Activated naive CD8-positive, alpha-beta T cell treated with anti-CD3 and anti-CD28 coated beads, Interleukin-2, amount 50 U/mL, for 16 hours (primary cell): ENCODE measurements around the gene FFAR2.
"Not testable (repeated sequence)": the region's sequence is repeated elsewhere in the genome, so short reads cannot be mapped to it uniquely, and the experiment has no call there.

Experiments
- DNase-seq: peaks from one replicate; pipeline ENCODE4 v3.0.0-alpha.2; 2020; ENCODE audit warnings: low read depth, low spot score

Gene FFAR2

DNA sequence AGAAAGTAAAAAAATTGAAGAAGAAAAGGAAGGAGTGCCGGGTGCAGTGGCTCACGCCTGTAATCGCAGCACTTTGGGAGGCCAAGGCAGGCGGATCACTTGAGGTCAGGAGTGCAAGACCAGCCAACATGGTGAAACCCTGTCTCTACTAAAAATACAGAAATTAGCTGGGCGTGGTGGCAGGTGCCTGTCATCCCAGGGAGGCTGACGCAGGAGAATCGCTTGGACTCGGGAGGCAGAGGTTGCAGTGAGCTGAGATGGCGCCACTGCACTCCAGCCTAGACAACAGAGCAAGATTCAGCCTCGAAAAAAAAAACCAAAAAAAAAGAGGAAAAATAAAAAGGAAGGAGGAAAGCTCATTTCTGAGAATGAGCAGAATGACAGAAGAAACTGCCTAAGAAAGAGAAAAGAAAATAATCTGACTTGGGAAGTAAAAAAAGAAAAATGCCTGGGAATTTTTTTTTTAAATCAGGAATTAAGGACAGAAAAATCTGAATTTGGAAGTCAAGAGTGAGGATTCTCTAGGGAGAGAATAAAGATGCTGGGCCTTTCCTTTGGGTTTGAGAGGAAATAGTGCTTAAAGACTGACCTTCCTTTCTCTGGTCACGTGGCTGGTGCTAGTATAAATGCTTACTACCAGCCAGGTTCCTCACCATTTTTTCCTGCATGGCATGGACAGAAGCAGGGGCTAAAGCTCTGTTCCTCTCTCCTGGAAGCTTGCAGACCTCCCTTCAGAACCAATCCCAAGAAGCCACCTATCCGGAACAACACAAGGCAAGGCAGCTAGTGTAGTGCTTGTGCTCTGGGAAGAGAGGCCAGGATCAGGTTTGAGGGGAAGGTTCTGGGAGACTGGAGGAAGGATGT is at the start of gene FFAR2:
FFAR2 (plus strand) TSS at position 652 of the 864 bp plus-strand sequence. CDS start 1,458 bp downstream, outside the sequence.
- no peak for DNase-seq

DNA sequence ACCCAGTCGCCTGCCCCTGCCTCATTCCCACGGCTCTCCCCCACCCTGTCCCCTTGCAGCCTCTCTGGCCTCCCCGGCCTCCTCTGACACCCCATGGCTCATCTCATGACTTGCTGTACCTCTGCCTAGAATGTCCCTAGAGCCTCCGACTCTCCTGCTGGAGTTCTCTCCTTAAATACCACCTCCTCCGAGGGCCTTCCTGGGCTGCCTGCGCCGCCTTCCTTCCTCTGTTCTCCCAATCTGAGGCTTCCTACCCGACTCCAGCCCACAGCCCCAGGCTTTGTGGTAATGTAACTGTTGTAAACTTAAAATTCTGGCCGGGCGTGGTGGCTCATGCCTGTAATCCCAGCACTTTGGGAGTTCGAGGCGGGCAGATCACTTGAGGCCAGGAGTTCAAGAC is 49.5 kb upstream of the FFAR2 start:
- no peak for DNase-seq

DNA sequence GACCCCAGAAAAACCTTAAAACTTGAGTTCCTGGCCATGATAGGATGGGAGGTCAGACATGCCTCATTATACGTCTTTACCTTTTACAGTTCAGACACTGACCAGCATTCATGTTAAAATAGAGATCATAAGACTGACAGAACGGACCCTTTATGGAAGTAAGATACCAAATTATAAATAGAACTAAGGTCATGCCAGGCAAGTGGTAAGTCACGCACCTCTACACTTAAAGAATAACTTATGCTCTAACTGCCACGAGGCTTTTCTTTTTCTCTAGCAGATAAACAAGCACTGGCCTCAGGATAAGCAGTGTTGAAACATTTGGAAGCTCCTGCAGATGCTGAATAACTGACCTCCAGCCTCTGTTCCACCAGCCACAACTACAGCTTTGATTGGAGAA is 48.8 kb upstream of the FFAR2 start:
- no peak for DNase-seq

DNA sequence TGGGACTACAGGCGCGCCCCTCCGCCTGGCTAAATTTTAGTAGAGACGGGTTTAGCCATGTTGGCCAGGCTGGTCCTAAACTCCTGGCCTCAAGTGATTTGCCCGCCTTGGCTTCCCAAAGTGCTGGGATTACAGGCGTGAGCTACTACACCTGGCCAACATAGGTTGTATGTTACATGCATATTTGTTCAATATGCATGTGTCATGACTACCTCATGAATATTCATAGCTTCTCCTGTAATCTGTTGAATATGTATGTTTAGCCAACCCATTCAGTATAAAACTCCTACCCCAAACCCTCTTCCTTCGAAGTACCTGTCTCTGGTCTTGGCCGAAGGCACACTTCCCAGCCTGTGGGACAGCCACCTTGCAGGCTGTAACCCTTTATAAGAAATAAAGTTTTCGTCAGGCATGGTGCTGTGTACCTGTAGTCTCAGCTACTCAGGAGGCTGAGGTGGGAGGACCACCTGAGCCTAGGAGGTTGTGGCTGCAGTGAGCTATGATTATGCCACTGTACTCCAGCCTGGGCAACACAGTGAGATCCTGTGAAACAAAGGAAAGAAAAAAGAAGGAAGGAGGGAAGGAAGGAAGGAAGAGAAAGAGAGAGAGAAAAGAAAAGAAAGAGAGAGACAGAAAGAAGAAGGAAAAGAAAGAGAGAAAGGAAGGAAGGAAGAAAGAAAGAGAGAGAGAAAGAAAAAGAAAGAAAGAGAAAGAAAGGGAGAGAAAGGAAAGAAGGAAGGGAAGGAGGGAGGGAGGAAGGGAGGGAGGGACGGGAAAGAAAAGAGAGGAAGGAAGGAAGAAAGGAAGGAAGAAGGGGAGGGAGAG is 47.9 kb upstream of the FFAR2 start:
- DNase-seq, result no peak

DNA sequence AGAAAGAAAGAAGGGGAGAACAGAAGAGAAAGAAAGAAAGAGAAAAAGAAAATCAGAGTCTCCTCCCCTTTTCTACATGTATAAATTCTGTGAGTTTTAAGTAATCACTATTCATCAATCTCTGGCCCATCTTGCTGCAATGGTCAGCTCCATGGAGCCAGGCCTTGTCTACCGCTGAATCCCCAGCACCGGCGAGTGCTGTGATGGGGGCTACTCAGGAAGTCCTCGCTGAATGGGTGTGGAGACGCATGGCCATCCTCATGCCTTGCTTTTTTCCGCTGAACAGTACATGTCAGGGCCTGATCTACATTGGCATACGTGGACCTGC is 47.3 kb upstream of the FFAR2 start:
- DNase-seq, result no peak

DNA sequence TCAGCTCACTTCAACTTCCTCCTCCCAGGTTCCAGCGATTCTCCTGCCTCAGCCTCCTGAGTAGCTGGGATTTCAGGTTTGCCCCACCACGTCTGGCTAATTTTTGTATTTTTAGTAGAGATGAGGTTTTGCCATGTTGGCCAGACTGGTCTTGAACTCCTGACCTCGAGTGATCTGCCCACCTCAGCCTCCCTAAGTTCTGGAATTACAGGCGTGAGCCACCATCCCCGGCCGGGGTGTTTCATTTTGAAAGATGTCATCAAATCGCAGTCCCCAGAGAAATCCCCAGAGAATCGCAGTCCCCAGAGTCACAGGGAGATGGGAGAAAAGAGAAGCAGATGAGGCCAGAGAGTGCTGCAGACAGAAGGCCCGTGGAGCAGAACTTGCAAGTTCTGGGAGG is 46.6 kb upstream of the FFAR2 start:
- DNase-seq, result not testable (repeated sequence)

DNA sequence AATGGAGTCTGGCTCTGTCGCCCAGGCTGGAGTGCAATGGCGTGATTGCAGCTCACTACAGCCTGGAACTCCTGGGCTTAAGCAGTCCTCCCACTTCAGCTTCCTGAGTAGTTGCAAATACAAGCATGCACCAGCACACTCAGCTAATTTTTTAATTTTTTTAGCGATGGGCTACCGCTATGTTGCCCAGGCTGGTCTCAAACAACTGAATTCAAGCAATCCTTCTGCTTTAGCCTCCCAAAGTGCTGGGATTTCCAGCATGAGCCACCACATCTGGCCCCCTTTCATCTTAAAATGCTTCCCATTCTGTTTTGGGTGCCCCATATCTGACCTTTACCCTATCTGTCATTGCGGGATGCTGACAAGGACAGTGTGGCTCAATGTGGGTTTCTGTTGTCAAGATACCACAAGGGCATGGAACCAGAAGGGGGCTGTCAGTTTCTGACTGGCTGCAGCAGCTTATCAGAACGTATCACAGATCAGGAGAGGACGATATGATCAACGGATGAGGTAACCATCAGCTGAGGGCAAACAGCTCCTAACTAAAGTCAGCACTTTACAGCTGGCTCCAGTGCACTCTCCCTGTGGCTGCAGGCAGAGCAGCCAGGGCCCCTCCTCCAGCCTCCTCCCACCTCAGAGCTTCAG is 44.8 kb upstream of the FFAR2 start:
- DNase-seq, result no peak

DNA sequence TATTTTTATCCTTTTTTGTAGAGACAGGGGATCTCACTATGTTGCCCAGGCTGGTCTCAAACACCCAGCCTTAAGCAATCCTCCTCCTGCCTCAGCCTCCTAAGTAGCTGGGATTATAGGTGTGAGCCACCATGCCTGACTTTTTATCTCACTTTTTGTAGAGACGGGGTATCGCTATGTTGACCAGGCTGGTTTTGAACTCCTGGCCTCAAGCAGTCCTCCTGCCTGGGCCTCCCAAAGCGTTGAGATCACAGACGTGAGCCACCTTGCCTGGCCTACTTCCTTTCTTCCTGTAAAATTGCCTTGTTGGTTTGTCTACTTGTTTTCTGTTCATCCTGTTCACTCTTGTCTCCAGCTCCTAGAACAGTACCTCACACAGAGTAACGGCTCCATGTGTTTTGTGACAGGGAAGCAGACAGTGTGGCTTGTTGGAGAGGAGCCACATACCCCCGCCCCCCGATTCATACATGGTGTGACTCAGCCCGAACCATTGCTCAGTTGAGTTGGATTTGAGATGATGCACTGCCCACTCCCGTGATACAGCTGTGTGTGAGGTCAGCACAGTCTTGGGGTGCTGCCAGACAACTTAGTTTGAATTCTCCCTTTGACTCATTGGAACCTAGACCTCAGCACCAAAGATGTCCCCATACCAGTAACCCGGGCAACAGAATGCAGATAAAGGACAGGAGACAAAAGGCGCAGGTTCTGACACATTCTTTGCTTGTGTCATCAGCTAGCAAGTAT is 43.0 kb upstream of the FFAR2 start:
- DNase-seq, result no peak

DNA sequence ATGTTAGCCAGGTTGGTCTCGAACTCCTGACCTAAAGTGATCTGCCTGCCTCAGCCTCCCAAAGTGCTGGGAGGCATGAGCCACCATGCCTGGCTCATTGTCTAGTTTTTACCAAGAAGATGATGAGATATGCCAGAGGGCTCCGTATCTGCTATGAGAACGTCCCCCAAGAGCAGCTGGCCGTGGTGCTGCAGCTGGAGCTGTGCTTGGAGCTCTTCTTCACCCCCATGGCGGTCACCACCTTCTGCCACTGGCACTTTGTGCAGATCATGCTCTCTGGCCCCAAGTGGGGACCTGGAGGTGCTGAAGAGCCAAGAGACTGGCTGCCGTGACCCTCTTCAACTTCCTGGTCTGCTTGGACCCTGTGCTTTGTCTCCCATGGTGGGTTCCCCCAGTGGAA is 40.4 kb upstream of the FFAR2 start:
- DNase-seq, result no peak

DNA sequence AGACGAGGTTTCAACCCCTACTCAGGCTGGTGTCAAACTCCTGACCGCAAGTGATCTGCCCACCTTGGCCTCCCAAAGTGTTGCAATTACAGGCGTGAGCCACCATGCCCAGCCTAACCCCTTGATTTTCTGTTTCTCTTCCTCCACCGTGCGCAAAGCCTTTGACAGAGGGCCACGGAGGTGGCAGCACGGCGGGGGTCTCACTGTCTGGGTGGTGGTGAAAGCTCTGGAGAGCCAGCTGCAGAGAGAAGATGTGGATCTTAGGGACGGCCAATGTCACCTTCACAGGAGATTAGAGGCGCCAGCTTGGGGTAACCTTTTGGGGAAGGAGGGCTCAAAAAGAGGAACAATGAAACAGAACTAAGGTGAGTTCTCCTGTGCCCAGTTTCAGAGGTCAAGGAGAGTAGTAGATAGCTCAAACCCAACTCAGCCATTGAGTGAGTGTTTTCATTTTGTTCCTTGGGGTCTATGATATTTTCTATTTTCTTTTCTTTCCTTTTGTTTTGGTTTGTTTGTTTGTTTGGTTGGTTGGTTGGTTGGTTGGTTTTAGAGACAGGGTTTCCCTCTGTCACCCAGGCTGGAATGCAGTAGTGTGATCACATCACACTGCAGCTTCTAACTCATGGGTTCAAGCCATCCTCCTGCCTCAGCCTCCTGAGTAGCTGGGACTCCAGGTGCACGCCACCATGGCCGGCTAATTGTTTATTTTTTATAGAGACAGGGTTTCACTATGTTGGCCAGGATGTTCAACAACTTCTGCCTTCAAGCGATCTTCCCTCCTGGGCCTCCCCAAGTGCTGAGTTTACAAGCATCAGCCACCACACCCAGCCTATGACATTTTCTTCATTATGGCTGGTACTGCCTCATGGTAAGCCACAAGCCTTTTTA is 39.5 kb upstream of the FFAR2 start:
- no peak for DNase-seq

DNA sequence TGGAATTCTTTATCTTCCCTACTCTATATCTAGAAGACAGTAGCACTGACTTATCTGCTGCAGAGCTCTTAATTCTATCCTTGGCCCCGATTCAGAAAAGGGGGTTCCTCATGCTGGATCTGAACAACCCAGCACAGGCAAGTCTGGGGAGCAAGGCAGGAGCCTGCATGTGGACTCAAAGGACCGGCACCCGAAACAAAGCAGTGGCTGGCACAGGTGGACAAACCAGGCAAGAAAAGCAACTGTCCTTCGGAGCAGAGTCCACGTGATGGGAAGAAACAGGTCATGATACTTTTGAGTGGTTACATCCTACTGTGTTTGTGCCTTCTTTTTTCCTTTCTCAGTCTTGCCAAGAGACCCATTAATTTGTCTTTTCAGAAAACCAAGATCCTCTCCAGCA is 38.9 kb upstream of the FFAR2 start:
- DNase-seq, result no peak

DNA sequence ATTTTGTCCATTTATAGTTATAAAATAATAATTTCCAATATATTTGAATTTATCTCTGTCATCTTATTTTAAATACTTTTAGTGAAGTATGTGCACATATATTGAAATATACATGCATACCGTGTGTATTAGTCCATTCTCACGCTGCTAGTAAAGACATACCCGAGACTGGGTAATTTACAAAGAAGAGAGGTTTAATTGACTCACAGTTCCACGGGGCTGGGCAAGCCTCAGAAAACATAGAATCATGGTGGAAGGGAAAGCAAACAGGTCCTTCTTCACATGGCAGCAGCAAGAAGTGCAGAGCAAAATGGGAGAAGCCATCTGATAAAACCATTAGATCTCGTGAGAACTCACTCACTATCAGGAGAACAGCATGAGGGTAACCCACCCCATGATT is 37.6 kb upstream of the FFAR2 start:
- no peak for DNase-seq

DNA sequence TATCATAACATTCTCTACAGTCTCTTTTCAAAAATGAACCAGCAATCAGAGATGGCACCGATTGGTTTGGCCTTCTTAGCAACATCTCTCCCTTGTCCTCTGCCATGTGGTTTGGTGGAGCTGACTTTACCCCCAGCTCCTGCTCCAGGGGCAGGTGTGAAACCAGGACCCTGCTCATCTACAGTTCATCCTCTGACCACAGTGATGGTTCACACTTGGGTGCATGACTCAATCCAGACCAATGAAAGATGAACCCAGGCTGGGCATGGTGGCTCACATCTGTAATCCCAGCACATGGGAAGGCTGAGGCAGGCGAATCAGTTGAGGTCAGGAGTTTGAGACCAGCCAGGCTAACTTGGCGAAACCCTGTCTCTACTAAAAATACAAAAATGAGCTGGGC is 33.6 kb upstream of the FFAR2 start:
- no peak for DNase-seq

DNA sequence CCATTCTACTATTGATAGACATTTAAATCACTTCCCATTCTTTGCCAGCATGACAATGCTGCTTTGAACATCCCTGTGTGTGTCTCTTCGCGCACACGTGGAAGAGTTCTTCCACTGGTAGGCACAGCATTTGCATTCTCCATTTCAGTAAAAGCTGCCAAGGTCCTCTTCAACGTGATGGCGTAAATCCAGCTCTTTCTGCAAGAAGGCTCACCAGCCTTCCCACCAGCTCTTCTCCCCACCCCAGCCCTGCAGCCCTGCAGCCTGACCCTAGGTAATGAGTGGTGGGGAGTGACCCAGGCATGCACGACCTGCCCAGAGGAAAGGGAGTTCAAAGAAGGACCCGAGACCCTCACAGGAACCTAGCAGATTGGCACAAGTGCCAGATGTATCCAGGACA is 31.7 kb upstream of the FFAR2 start:
- no peak for DNase-seq

DNA sequence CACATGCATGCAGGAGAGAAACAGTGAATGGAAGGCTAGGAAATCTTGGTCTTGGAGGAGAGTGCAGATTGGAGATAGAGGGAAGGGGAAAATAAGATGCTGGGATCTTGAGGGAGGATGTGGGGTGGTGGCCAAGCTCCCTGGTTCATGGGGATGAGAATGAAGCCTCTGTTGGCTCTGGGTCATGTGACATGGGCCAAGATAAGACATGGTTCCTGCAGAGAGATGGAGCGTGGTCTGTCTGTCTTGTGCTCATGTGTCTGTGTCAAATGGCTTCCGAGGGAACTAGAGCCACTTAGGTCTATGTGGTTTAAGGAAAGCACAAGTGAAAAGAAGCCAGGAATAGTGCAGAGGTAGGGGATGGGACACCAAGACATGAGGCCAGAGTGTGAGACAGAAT is 30.8 kb upstream of the FFAR2 start:
- DNase-seq, result no peak

DNA sequence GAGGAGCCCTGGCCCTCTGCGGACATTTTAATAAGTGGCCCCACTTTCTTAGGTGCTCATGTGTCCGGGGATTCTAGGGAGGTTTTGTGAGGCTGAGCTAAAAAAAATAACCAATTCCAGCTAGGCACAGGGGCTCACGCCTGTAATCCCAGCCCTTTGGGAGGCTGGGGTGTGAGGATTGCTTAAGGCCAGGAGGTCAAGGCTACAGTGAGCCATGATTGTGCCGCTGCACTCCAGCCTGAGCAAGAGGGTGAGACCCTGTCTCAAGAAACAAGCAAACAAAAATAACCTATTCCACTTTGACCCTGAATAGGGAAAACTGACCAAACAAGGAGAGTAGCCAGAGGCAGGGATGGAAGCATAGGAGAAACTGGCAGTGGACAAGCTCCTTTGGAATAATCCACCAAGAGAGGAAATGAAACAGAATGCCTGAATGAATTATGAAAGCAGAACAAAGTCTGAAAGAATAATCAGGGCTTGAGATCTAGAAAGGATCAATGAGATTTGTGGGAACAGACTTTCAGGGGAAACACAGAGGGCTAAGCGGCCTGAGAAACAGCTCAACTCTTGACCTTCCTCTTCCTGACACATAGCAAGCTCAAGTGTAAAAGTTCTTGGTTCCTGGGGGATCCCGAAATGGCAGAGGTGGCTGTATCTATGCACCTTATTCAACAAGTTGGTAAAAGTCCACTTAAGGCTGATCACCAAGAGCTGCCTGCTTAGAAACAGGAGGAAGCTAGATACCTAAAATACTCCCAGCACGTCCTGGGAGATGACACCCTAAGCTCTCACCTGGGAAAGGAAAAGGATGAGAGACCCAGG is 30.1 kb upstream of the FFAR2 start:
- DNase-seq, result no peak

DNA sequence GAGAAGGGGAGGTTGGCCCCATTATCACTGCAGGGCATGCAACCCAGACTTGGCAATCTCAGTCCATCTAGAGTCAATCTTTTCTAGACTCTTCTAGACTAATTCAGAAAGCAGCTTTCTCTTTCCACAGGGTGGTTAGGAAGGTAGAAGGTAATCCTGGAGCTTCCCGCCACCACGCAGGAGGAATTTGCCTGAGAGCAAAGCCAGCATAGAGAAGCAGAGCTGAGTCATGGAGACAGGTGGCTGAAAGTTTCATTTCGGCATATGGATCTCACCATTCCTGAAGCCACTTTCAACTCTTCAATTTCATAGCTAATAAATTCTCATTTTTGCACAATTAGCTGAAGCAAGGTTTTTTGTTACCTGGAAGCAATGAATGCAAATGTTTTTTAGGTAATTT is 29.0 kb upstream of the FFAR2 start:
- DNase-seq, result no peak

DNA sequence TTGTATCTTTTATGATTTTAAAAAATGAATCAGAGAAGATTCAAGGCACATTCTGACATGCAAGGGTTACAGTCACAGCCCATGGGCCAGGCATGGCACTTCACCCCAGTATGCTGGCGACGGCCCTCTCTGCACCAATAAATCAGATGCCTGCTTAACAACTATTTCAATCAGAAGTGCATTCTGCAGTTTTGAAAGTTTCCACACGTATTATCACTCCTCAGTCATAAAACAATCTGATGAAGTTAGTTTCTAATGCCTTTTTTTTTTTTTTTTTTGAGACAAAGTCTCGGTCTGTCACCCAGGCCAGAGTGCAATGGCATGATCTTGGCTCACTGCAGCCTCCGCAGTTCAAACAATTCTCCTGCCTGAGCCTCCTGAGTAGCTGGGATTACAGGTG is 28.3 kb upstream of the FFAR2 start:
- no peak for DNase-seq

DNA sequence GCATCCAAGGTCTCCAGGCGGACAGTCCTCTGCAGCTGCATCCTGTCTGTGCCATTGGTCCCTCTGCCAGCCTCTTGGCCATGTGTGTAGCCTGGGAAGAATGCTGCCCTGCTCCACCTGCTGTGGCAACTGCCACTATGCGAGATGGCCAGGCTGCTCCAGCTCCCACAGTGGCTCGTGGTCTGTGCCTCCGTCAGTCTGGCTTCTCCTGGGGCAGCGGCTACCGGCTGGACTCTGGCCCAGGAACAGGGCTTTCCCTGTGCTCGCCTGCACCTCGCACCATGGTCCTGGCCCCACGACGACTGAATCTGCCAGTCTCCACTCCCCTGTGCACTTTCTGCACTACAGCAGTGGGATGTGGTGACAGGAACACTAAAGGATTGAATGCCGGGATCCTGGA is 26.7 kb upstream of the FFAR2 start:
- DNase-seq, result no peak

DNA sequence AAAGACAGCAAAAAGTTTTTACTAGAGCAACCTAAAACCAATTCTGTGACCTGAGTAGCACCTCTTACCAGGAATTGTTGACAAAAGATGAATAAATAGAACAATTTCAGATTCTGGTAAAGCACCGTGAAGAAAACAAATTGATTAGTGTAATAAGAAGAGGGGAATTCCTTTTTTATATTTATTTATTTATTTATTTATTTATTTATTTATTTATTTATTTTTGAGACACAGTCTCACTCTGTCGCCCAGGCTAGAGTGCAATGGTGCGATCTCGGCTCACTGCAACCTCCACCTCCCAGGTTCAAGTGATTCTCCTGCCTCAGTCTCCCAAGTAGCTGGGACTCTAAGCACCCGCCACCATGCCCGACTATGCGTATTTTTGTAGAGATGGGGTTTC is 24.7 kb upstream of the FFAR2 start:
- DNase-seq, result not testable (repeated sequence)
